Stomach (tissue), 9 donors: ENCODE measurements around the gene IL4. TPM values are rescaled to one million over a fixed set of nuclear protein-coding genes. Genes with fewer than 3 reads are reported as not detected.
A peak's percentile ranks its signal among the peaks of the same experiment; 100 is the strongest.

Source experiments
- DNase-seq, 2 donors: peaks; one replicate each; pipeline versions ENCODE4 v3.0.0 to v3.0.0-alpha.2; 2013 to 2019
- H3K27ac ChIP-seq, 5 donors: fragments of 200-600 bp in 4 of 5; sonication (generic) in 4 of 5; one replicate each; pipeline ENCODE4 v1.5.1; 2013 to 2019; ENCODE audit warnings: mild to moderate bottlenecking in 1 of 5, moderate library complexity in 1 of 5
- H3K27me3 ChIP-seq, 3 donors: fragments of 200-600 bp; sonication (generic); one replicate each; pipeline ENCODE4 v1.5.1; 2017 to 2019; ENCODE audit warnings: mixed run types in 1 of 3
- H3K36me3 ChIP-seq, 4 donors: fragments of 200-600 bp; sonication (generic); 1 replicate in 3 of 4; 2 replicates in 1 of 4; pipeline ENCODE4 v1.5.1; 2016 to 2019
- H3K4me1 ChIP-seq, 4 donors: fragments of 200-600 bp; sonication (generic); one replicate each; pipeline ENCODE4 v1.5.1; 2016 to 2019
- H3K4me3 ChIP-seq, 4 donors: fragments of 200-600 bp; sonication (generic) in 3 of 4; one replicate each; pipeline ENCODE4 v1.5.1; 2016 to 2019; ENCODE audit warnings: mild to moderate bottlenecking in 1 of 4
- H3K9me3 ChIP-seq, 4 donors: fragments of 200-600 bp; sonication (generic); one replicate each; pipeline ENCODE4 v1.5.1; 2016 to 2019
- EP300 ChIP-seq: sonication (generic); formaldehyde crosslinking; IDR thresholded peaks from one replicate; pipeline ENCODE4 v1.6.1; 2017; ENCODE audit warnings: antibody characterized with exemption
- POLR2A ChIP-seq, 4 donors: fragments of 450-650 bp; IDR thresholded peaks; one replicate each; pipeline ENCODE4 v1.6.1; 2016; ENCODE audit warnings: antibody characterized with exemption in 4 of 4, control low read depth in 2 of 4, mild to moderate bottlenecking in 1 of 4, moderate library complexity in 1 of 4
- POLR2AphosphoS5 ChIP-seq, 3 donors: sonication (generic); formaldehyde crosslinking; IDR thresholded peaks; one replicate each; pipeline ENCODE4 v1.6.1; 2016; ENCODE audit warnings: antibody characterized with exemption in 3 of 3
- WGBS, 5 donors: extraction: QIAGEN DNeasy Blood & Tissue Kit in 3 of 5; methylation state at CpG; one replicate each; pipeline versions ENCODE4 v1.1.5 to v1.1.7; 2013 to 2018; 5-methylcytosine and 5-hydroxymethylcytosine counted together
- intact Hi-C: fragments of 100-400 bp; cut with DNase I; formaldehyde crosslinking; loops from one replicate; pipeline ENCODE4 v1.15.1; 2023; ENCODE audit warnings: low total_unique reads
- polyA plus RNA-seq, 3 donors: library from polyadenylated mRNA; stranded (reverse); fragments of 200-250 nt; gene quantifications; one replicate each; pipeline ENCODE4 v1.2.3, GENCODE V29; 2013
- total RNA-seq, 5 donors: library from RNA; depleted of rRNA; stranded (reverse); fragments of >200 nt; gene quantifications; one replicate each; pipeline versions ENCODE4 v1.1.0 to v1.2.3, GENCODE V29; 2014 to 2016
- TF ChIP-seq, protein P1 (sequence below), 7 experiments: fragments of 450-650 bp in 4 of 7; fragments of 200-600 bp in 3 of 7; sonication (generic) in 3 of 7; IDR thresholded peaks; one replicate each; pipeline ENCODE4 v1.5.1; 2016 to 2019; ENCODE audit warnings: antibody characterized with exemption in 7 of 7, control low read depth in 2 of 7, mild to moderate bottlenecking in 1 of 7
- donor health status: healthy with polysubstance abuse.
- donor health status: Bipolar disorder and iron deficiency.
- donor health status: healthy.

Gene IL4
- total and polyA plus RNA-seq, 8 donors, result not detected

DNA sequence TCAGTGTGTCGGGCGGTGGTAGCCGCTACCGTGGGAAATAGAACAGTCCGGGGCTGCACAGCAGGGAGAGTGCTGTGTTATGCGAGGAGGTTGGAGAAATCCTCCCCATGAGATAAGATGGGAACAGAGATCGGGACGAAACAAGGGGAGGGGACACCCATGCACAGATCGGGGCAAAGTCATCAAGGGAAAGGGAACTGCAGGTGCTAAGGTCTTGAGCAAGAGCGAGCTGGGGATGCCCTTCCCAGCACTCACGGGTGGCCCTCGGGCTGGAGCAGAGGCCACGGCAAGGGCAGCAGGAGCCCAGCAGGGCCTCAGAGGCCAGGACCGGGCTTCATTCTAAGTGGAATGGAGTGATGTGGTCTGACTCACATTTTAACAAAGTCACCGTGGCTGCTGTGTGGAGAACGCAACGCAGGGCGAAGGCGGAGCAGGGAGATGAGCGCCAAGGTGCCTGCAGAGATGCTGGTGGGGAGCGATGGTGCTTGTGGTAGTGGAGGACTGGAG lies 8.2 kb upstream of the IL4 start:
- no peak for DNase-seq
- TF ChIP-seq, protein P1, sequence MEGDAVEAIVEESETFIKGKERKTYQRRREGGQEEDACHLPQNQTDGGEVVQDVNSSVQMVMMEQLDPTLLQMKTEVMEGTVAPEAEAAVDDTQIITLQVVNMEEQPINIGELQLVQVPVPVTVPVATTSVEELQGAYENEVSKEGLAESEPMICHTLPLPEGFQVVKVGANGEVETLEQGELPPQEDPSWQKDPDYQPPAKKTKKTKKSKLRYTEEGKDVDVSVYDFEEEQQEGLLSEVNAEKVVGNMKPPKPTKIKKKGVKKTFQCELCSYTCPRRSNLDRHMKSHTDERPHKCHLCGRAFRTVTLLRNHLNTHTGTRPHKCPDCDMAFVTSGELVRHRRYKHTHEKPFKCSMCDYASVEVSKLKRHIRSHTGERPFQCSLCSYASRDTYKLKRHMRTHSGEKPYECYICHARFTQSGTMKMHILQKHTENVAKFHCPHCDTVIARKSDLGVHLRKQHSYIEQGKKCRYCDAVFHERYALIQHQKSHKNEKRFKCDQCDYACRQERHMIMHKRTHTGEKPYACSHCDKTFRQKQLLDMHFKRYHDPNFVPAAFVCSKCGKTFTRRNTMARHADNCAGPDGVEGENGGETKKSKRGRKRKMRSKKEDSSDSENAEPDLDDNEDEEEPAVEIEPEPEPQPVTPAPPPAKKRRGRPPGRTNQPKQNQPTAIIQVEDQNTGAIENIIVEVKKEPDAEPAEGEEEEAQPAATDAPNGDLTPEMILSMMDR (IDR thresholded peaks at IDR 0.05), result no peak
- TF ChIP-seq EP300, result no peak
- TF ChIP-seq POLR2A (IDR thresholded peaks at IDR 0.05), result no peak
- no peak for TF ChIP-seq POLR2AphosphoS5 (IDR thresholded peaks at IDR 0.05)
- intact Hi-C loops, result no loop called here
- no peaks in the 10 kb centered on the region for H3K27me3 ChIP-seq
- WGBS, 5 donors, result 91 to 95% (median 93%) methylated on average over 21 of the region's 21 CpGs
- no peak overlapping the region for H3K27ac ChIP-seq
- no peak overlapping the region for H3K4me3 ChIP-seq
- H3K9me3 ChIP-seq, result no peaks in the 10 kb centered on the region
- H3K4me1 ChIP-seq, result peaks cover 0 to 12% (median 10%) of the 10 kb centered on the region in 4 donors
- H3K36me3 ChIP-seq, result no peaks in the 10 kb centered on the region

DNA sequence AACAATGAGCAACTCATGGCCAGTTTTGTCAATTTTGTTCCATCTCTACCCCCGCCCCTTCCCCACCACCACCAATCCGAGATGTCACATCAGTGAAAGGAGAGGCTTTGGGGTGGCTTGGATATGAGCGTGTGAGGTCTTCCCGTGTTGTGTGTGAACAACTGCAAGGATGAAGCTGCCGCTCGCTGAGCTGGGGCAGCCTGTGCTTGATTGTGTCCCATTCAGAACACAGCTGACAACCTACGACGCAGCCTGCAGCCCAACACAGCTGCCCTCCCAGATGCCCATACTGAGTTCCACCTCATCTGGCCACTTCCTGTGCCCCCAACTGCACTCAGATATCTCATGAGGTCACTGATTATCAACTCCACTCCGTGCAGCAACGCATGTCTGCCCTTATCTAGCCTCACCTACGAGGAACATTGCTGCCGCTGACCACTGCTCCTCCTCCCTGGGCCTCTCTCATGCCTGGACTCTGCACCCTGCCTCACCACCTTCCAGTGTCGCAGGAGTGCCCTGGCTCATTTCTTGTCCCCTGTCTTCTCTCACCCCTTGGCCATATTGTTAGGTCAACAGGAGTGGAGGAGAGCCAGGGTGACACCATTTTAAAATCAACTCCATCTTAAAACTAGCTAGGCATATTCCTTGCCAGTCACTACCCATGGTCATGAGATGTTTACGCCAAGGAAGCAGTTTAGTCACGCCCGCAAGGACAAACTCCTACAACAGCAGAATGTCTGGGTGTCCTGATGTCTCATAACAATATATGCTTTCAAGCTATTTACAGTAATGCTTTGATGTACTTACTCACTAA lies 7.3 kb upstream of the IL4 start:
- Histone ChIP-seq H3K9me3 (no peaks in the 10 kb centered on the region), H3K27ac (no peak overlapping the region), H3K4me3 (no peak overlapping the region), H3K4me1 (peaks cover 0 to 12% (median 10%) of the 10 kb centered on the region in 4 donors), H3K27me3 (no peaks in the 10 kb centered on the region), H3K36me3 (no peaks in the 10 kb centered on the region)
- peak in 1 of 2 donors; percentile 30 for DNase-seq
- WGBS, 5 donors, result 77 to 86% (median 78%) methylated on average over 16 of the region's 16 CpGs
- intact Hi-C loops, result no loop called here
- no peak for TF ChIP-seq EP300
- no peak for TF ChIP-seq POLR2AphosphoS5 (IDR thresholded peaks at IDR 0.05)
- TF ChIP-seq, protein P1 (IDR thresholded peaks at IDR 0.05), result no peak
- TF ChIP-seq POLR2A (IDR thresholded peaks at IDR 0.05), result no peak

DNA sequence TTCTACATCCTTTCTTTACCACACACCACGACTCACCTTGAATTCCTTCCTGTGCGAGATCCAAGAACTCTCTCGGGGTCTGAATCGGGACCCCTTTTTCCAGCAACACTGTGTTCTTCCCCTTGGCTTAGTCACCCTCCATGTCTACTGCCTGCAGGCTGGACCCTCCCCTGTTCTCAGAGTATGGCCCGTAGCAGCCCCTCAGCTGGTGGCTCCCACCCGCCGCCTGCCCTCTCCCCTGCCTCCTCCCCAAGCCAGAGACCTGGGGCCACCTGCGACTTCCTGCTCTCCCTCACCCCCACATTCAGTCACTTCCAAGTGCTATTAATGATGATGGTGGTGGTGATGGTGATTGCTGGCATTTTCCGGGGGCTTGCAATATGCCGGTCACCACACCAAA lies 6.5 kb upstream of the IL4 start:
- WGBS, 5 donors, result 88 to 92% (median 90%) methylated on average over 10 of the region's 10 CpGs
- intact Hi-C loops, result no loop called here
- Histone ChIP-seq H3K36me3 (no peaks in the 10 kb centered on the region), H3K27ac (no peak overlapping the region), H3K4me3 (no peak overlapping the region), H3K9me3 (no peaks in the 10 kb centered on the region), H3K27me3 (no peaks in the 10 kb centered on the region), H3K4me1 (peaks cover 0 to 12% (median 10%) of the 10 kb centered on the region in 4 donors)
- no peak for TF ChIP-seq POLR2AphosphoS5 (IDR thresholded peaks at IDR 0.05)
- no peak for TF ChIP-seq EP300
- TF ChIP-seq POLR2A (IDR thresholded peaks at IDR 0.05), result no peak
- TF ChIP-seq, protein P1 (IDR thresholded peaks at IDR 0.05), result no peak
- DNase-seq, result no peak

DNA sequence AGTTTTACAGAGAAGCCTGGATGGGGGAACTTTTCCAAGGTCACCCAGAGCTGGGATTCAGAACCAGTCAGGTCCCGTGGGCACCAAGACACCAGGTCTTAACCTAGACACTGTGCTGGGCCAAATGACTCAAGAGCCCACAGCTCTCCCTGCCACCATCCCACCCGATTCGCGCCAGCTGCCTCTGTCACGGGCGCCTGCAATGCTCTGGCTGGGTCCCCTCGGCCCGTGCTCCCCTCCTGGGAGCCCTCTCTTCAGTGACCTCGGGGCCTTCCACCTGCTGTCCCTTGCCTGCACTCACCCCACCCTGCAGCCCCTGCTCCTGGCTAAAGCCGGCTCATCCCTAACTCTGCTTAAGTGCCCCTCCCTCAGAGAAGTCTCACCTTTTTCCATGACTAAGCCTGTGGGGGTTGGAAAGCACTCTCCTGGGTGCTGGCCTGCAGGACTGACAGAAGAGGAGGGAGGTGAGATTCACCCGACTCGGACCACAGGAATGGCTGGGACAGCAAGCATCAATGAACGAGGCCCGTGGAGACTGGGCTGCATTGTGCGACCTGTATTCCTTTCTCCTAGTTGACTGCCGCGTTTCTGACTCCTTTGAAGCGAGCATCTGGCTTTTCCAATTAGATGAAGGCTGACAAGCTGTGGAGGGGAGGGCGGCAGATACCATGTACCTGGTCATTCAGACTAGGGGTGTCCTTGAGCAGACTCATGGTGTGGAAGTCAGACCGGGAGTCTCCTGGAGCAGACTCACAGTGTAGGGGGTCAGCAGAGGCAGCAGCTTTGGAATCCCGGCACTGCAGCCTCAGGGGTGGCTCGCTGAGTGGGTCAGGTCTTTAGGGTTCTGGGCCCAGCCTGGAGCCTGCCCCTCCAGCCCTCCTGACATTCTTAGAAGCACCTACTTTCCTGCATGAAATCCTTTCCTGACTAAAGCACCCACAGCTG lies 5.8 kb upstream of the IL4 start:
- H3K9me3 ChIP-seq, result no peaks in the 10 kb centered on the region
- intact Hi-C loops, result no loop called here
- H3K27ac ChIP-seq, result no peak overlapping the region
- no peaks in the 10 kb centered on the region for H3K27me3 ChIP-seq
- TF ChIP-seq POLR2A (IDR thresholded peaks at IDR 0.05) (no peak), EP300 (no peak)
- peaks cover 0 to 10% (median 7%) of the 10 kb centered on the region in 4 donors for H3K4me1 ChIP-seq
- peak in 1 of 2 donors; percentile 11 for DNase-seq
- 85 to 92% (median 88%) methylated on average over 15 to 22 of the region's 22 CpGs for WGBS, 5 donors
- no peak overlapping the region for H3K4me3 ChIP-seq
- H3K36me3 ChIP-seq, result no peaks in the 10 kb centered on the region
